HCT116 (cell line): ENCODE results near the gene AQP7. TPM values are rescaled to one million over a fixed set of nuclear protein-coding genes. Genes with fewer than 3 reads are reported as not detected.

Experiments used
- ATAC-seq: fragments of 200-7000 bp; cut with Tn5 transposase; 2 replicates; pipeline ENCODE4 v1.9.1; 2020; ENCODE audit warnings: mild to moderate bottlenecking, moderate library complexity
- BruUV-seq: library from RNA; stranded (reverse); fragments of 400-500 nt; replicated peaks from 2 replicates; lab custom pipeline; 2021; lab: Mats Ljungman, UMichigan
- CTCF ChIA-PET: fragments of 300-600 bp; sonication (Branson Sonifier 250); formaldehyde crosslinking; loops from one replicate; lab custom pipeline; 2021; ENCODE audit warnings: antibody characterized with exemption; lab: Charles Lee
- POLR2A ChIA-PET: fragments of 300-600, 350-600 bp; sonication (Branson Sonifier 250); formaldehyde crosslinking; loops from one replicate; lab custom pipeline; 2021; ENCODE audit warnings: antibody characterized with exemption; lab: Charles Lee
- RAD21 ChIA-PET, 2 experiments: fragments of 300-600 bp; sonication (Branson Sonifier 250); formaldehyde crosslinking; loops; one replicate each; lab custom pipeline; 2023; ENCODE audit warnings: low total read pairs in 2 of 2; ENCODE audit not compliant: uncharacterized antibody in 2 of 2, unreplicated experiment in 2 of 2, low non-redundant PET in 1 of 2; lab: Charles Lee
- DNase-seq: peaks from one replicate; pipeline ENCODE4 v3.0.0-alpha.2; 2010; ENCODE audit warnings: low read depth, low spot score
- H2AFZ ChIP-seq: fragments of 200-600 bp; shearing (Covaris generic), sonication (generic); 2 replicates; pipeline ENCODE4 v1.6.1; 2017; ENCODE audit warnings: low read depth, mixed run types, mixed read lengths, antibody characterized with exemption, low read length; ENCODE audit not compliant: poor library complexity, severe bottlenecking
- H3K27ac ChIP-seq: 2 replicates; pipeline ENCODE4 v1.5.1; 2012; ENCODE audit warnings: low read depth, low read length
- H3K27me3 ChIP-seq: fragments of 200-600 bp; sonication (generic); 2 replicates; pipeline ENCODE4 v1.6.1; 2016; ENCODE audit warnings: mixed run types, low read length, mixed read lengths; ENCODE audit not compliant: insufficient read depth
- H3K36me3 ChIP-seq, 2 experiments: fragments of 200-500 bp in 1 of 2; fragments of 200-600 bp in 1 of 2; sonication (Bioruptor generic) in 1 of 2; sonication (generic) in 1 of 2; 2 replicates each; pipeline versions ENCODE4 v1.5.1 to v1.6.1; 2014 to 2016; ENCODE audit warnings: low read length in 2 of 2, inconsistent platforms in 1 of 2, mixed read lengths in 1 of 2, mixed run types in 1 of 2; ENCODE audit not compliant: insufficient read depth in 2 of 2, control insufficient read depth in 1 of 2
- H3K4me1 ChIP-seq, 2 experiments: fragments of 200-600 bp in 1 of 2; sonication (generic) in 1 of 2; 2 replicates each; pipeline versions ENCODE4 v1.5.1 to v1.6.1; 2012 to 2017; ENCODE audit warnings: low read length in 2 of 2, inconsistent platforms in 1 of 2, mild to moderate bottlenecking in 1 of 2, mixed read lengths in 1 of 2, mixed run types in 1 of 2, moderate library complexity in 1 of 2; ENCODE audit not compliant: insufficient read depth in 2 of 2, control insufficient read depth in 1 of 2
- H3K4me2 ChIP-seq: fragments of 200-600 bp; sonication (generic); 2 replicates; pipeline ENCODE4 v1.6.1; 2017; ENCODE audit warnings: mixed run types, low read length, mixed read lengths
- H3K4me3 ChIP-seq, 2 experiments: fragments of 200-600 bp in 1 of 2; sonication (generic) in 1 of 2; replicated peaks in 1 of 2; 2 replicates each; pipeline ENCODE4 v1.5.1; 2011 to 2016; ENCODE audit warnings: low read length in 2 of 2, control low read depth in 1 of 2, low read depth in 1 of 2, mild to moderate bottlenecking in 1 of 2, mixed read lengths in 1 of 2, mixed run types in 1 of 2
- H3K79me2 ChIP-seq: fragments of 200-600 bp; sonication (generic); 2 replicates; pipeline ENCODE4 v1.6.1; 2017; ENCODE audit warnings: mild to moderate bottlenecking, mixed run types, low read length, moderate library complexity, mixed read lengths; ENCODE audit not compliant: insufficient read depth
- H3K9ac ChIP-seq: fragments of 200-600 bp; sonication (generic); 2 replicates; pipeline ENCODE4 v1.6.1; 2016; ENCODE audit warnings: low read length, mixed read lengths
- H3K9me2 ChIP-seq: fragments of 200-600 bp; sonication (generic), shearing (Covaris generic); 2 replicates; pipeline ENCODE4 v1.6.1; 2017; ENCODE audit warnings: mixed run types, mild to moderate bottlenecking, moderate library complexity; ENCODE audit not compliant: insufficient read depth
- H3K9me3 ChIP-seq, 2 experiments: fragments of 200-500 bp in 1 of 2; fragments of 200-600 bp in 1 of 2; sonication (Bioruptor generic) in 1 of 2; sonication (generic) in 1 of 2; 2 replicates each; pipeline ENCODE4 v1.6.1; 2014 to 2017; ENCODE audit warnings: low read length in 2 of 2, mixed read lengths in 2 of 2, inconsistent platforms in 1 of 2, low read depth in 1 of 2, mild to moderate bottlenecking in 1 of 2, mixed run types in 1 of 2, moderate library complexity in 1 of 2; ENCODE audit not compliant: control insufficient read depth in 1 of 2, insufficient read depth in 1 of 2
- H4K20me1 ChIP-seq: fragments of 200-600 bp; sonication (generic), shearing (Covaris generic); 2 replicates; pipeline ENCODE4 v1.6.1; 2017; ENCODE audit warnings: mixed run types, mild to moderate bottlenecking, moderate library complexity; ENCODE audit not compliant: insufficient read depth
- CBX3 ChIP-seq: IDR thresholded peaks from 2 replicates; pipeline ENCODE4 v1.6.1; 2012; ENCODE audit warnings: low read depth
- EZH2phosphoT487 ChIP-seq: fragments of 200-600 bp; IDR thresholded peaks from 2 replicates; pipeline ENCODE4 v1.6.1; 2018; ENCODE audit warnings: antibody characterized with exemption, borderline replicate concordance
- JUND ChIP-seq: IDR thresholded peaks from 2 replicates; pipeline ENCODE4 v1.6.1; 2012
- MAX ChIP-seq: IDR thresholded peaks from 2 replicates; pipeline ENCODE4 v1.6.1; 2012
- POLR2AphosphoS5 ChIP-seq: IDR thresholded peaks from 2 replicates; pipeline ENCODE4 v1.6.1; 2011; ENCODE audit warnings: mild to moderate bottlenecking, low read depth, low read length, moderate library complexity
- SP1 ChIP-seq: IDR thresholded peaks from 2 replicates; pipeline ENCODE4 v1.6.1; 2012; ENCODE audit warnings: low read depth
- TCF7L2 ChIP-seq: IDR thresholded peaks from 2 replicates; pipeline ENCODE4 v1.7.0; 2011; ENCODE audit warnings: borderline replicate concordance, inconsistent platforms; ENCODE audit not compliant: insufficient read depth, insufficient read length; ENCODE audit errors: extremely low read depth
- ZFX ChIP-seq: fragments of 450-650 bp; IDR thresholded peaks from 2 replicates; pipeline ENCODE4 v1.6.1; 2017
- intact Hi-C: fragments of 100-400 bp; cut with micrococcal nuclease; formaldehyde crosslinking; loops from 2 replicates; pipeline ENCODE4 v1.10.0; 2022
- total RNA-seq: library from RNA; stranded (reverse); gene quantifications from one replicate; pipeline ENCODE4 v1.2.1, GENCODE V29; 2021; ENCODE audit not compliant: unreplicated experiment

Gene AQP7
- total RNA-seq, 1 experiment from 2014 or later: 0.96 TPM

- no peak for TF ChIP-seq POLR2AphosphoS5
- TF ChIP-seq, all 23 proteins: peak for 0
These were observed 26.5 kb downstream of the AQP7 start (continued) for GRCh38 chr9:33375841-33376321.

- POLR2A ChIA-PET: interaction anchor here (0.6 to 1.6 kb wide), 5 partner anchors 18 to 351 kb away, joined by 3 to 6 read pairs (median 5); partner anchors contain the start of genes DNAJA1, NFX1 and NOL6
- RAD21 ChIA-PET: interaction anchor here (0.8 to 2.2 kb wide), 5 partner anchors 28 to 99 kb away, joined by 3 to 8 read pairs (median 3); partner anchors contain the start of gene NOL6 (in 1 of the 2)
- H2AFZ ChIP-seq: peak overlapping the region; percentile 87
- intact Hi-C loops: loop anchor here (1.0 kb wide), 1 partner anchor 91 kb away; no protein-coding TSS in a partner anchor
- BruUV-seq: no TSS peak
- no peaks in the 10 kb centered on the region for H3K79me2 ChIP-seq
- DNase-seq: peak; percentile 76
- H3K27me3 ChIP-seq: no peaks in the 10 kb centered on the region
- no peaks in the 10 kb centered on the region for H3K9me3 ChIP-seq
- peak overlapping the region; percentile 67 for H3K27ac ChIP-seq
- H3K9ac ChIP-seq: peak overlapping the region; percentile 44
- peak; percentile 85 for ATAC-seq
- H3K4me1 ChIP-seq: peaks cover 9 to 20% of the 10 kb centered on the region in 2 experiments
- H3K36me3 ChIP-seq: peaks cover 8 to 9% of the 10 kb centered on the region in 2 experiments; a peak in 2 of 4 replicates
- CTCF ChIA-PET: interaction anchor here (0.7 to 4.2 kb wide), 14 partner anchors 15 to 346 kb away, joined by 3 to 41 read pairs (median 5); partner anchors contain the start of gene NOL6
- no peaks in the 10 kb centered on the region for H3K9me2 ChIP-seq
- H4K20me1 ChIP-seq: no peaks in the 10 kb centered on the region
- peak; percentile 29 for TF ChIP-seq TCF7L2
- 0 out of 2 replicates have a peak, but pooled peaks have one; percentile 1 for TF ChIP-seq CBX3
- TF ChIP-seq MAX: no peak
- peak; percentile 14; the same call in 1 of the 2 replicates for TF ChIP-seq ZFX
- TF ChIP-seq POLR2AphosphoS5: peak; percentile 78
- no peak for TF ChIP-seq EZH2phosphoT487
- peak; percentile 67 for TF ChIP-seq SP1
- TF ChIP-seq JUND: peak; percentile 33; the same call in 1 of the 2 replicates
- TF ChIP-seq, all 23 proteins: peak for 6
- peak overlapping the region; percentile 40 to 53 for H3K4me3 ChIP-seq
- peak overlapping the region; percentile 57 for H3K4me2 ChIP-seq
These were observed 27.0 kb downstream of the AQP7 start for GRCh38 chr9:33375238-33375840.
